Nephron (organoid): ENCODE data around the gene DNM1.

Source experiments
- H3K27ac Mint-ChIP-seq, 3 experiments: 2 replicates each; pipeline ENCODE4 v1.8.0; 2020; ENCODE audit warnings: mixed read lengths in 3 of 3, mild to moderate bottlenecking in 2 of 3, moderate library complexity in 1 of 3
- H3K27me3 Mint-ChIP-seq: 2 replicates; pipeline ENCODE4 v1.8.0; 2021; ENCODE audit warnings: low read depth, mild to moderate bottlenecking, moderate library complexity, mixed read lengths
- H3K36me3 Mint-ChIP-seq: 2 replicates; pipeline ENCODE4 v1.8.0; 2020; ENCODE audit warnings: low read depth, mixed read lengths
- H3K4me1 Mint-ChIP-seq: 2 replicates; pipeline ENCODE4 v1.8.0; 2020; ENCODE audit warnings: mixed read lengths
- H3K4me3 Mint-ChIP-seq, 3 experiments: 2 replicates each; pipeline ENCODE4 v1.8.0; 2020; ENCODE audit warnings: mild to moderate bottlenecking in 3 of 3, mixed read lengths in 3 of 3, moderate library complexity in 2 of 3
- H3K9me3 Mint-ChIP-seq: 2 replicates; pipeline ENCODE4 v1.8.0; 2020; ENCODE audit warnings: mixed read lengths
- CTCF ChIP-seq, 3 experiments: fragments of 200-600 bp; sonication (generic); IDR thresholded peaks; one replicate each; pipeline ENCODE4 v1.5.0; 2021; ENCODE audit warnings: antibody characterized with exemption in 3 of 3; ENCODE audit not compliant: unreplicated experiment in 3 of 3

The DNM1 gene

GRCh38 chr9:128201441-128202369 is 1.5 kb upstream of the DNM1 start:
- Mint-ChIP-seq H3K4me1 (peaks cover 12% of the 10 kb centered on the region), H3K4me3 (peak overlapping the region; percentile 58 to 88 (median 79)), H3K27ac (no peak overlapping the region), H3K27me3 (peaks cover 3% of the 10 kb centered on the region), H3K9me3 (no peaks in the 10 kb centered on the region), H3K36me3 (peaks cover 4% of the 10 kb centered on the region)
- TF ChIP-seq CTCF (IDR thresholded peaks at IDR 0.05; ENCODE audit: unreplicated experiment in 3 of 3), result no peak

- H3K4me1 Mint-ChIP-seq, result peaks cover 18% of the 10 kb centered on the region
- no peaks in the 10 kb centered on the region for H3K9me3 Mint-ChIP-seq
These were observed 543 bp upstream of the DNM1 start for GRCh38 chr9:128202648-128203023.

GRCh38 chr9:128203707-128204551 is 750 bp downstream of the DNM1 start:
- peaks cover 3% of the 10 kb centered on the region for H3K27me3 Mint-ChIP-seq
- H3K27ac Mint-ChIP-seq, result peak overlapping the region; percentile 77 to 87 (median 83)
- H3K36me3 Mint-ChIP-seq, result peaks cover 4% of the 10 kb centered on the region
- TF ChIP-seq CTCF (IDR thresholded peaks at IDR 0.05; ENCODE audit: unreplicated experiment in 3 of 3), result no peak
- peak overlapping the region; percentile 84 to 87 (median 86) for H3K4me3 Mint-ChIP-seq
- no peaks in the 10 kb centered on the region for H3K9me3 Mint-ChIP-seq
- H3K4me1 Mint-ChIP-seq, result peaks cover 25% of the 10 kb centered on the region

More at GRCh38 chr9:128202648-128203023, 543 bp upstream of the DNM1 start:
- Mint-ChIP-seq H3K36me3 (peaks cover 4% of the 10 kb centered on the region), H3K27ac (no peak overlapping the region), H3K27me3 (peaks cover 3% of the 10 kb centered on the region), H3K4me3 (peak overlapping the region; percentile 79 to 88 (median 86))
- TF ChIP-seq CTCF (IDR thresholded peaks at IDR 0.05; ENCODE audit: unreplicated experiment in 3 of 3), result no peak

GRCh38 chr9:128204858-128205257 is 1.7 kb downstream of the DNM1 start:
- Mint-ChIP-seq H3K4me3 (peak overlapping the region; percentile 84 to 87 (median 86)), H3K36me3 (peaks cover 4% of the 10 kb centered on the region), H3K27me3 (peaks cover 3% of the 10 kb centered on the region), H3K27ac (peak overlapping the region in 2 of 3 experiments; percentile 77 to 83), H3K4me1 (peaks cover 31% of the 10 kb centered on the region), H3K9me3 (no peaks in the 10 kb centered on the region)
- no peak for TF ChIP-seq CTCF (IDR thresholded peaks at IDR 0.05; ENCODE audit: unreplicated experiment in 3 of 3)

GRCh38 chr9:128205296-128205944 is 2.2 kb downstream of the DNM1 start:
- Mint-ChIP-seq H3K27ac (no peak overlapping the region), H3K36me3 (peaks cover 4% of the 10 kb centered on the region), H3K27me3 (peaks cover 3% of the 10 kb centered on the region), H3K9me3 (no peaks in the 10 kb centered on the region), H3K4me3 (peak overlapping the region; percentile 43 to 86 (median 84)), H3K4me1 (peaks cover 31% of the 10 kb centered on the region)
- TF ChIP-seq CTCF (IDR thresholded peaks at IDR 0.05; ENCODE audit: unreplicated experiment in 3 of 3), result no peak
